Mammary epithelial cell (primary cell): Measurements from ENCODE around the gene CTTNBP2.

ENCODE experiments used
- CTCF ChIP-seq, 2 donors: IDR thresholded peaks in 1 of 2; conservative IDR thresholded peaks in 1 of 2; 2 replicates each; pipeline ENCODE4 v1.5.1; 2011 to 2012; ENCODE audit warnings: inconsistent platforms in 2 of 2, low read length in 2 of 2, mild to moderate bottlenecking in 2 of 2, control low read depth in 1 of 2, low read depth in 1 of 2; ENCODE audit not compliant: insufficient read depth in 1 of 2; ENCODE audit errors: extremely low read depth in 1 of 2
- EZH2 ChIP-seq: IDR thresholded peaks from 2 replicates; pipeline ENCODE4 v1.6.1; 2012; ENCODE audit warnings: low read length, inconsistent platforms, borderline replicate concordance

GRCh38 chr7:117800841-117801240 is 72.4 kb downstream of the CTTNBP2 start:
- no peak for TF ChIP-seq CTCF (conservative IDR thresholded peaks at IDR 0.05 in 1 of 2, IDR thresholded peaks at IDR 0.05 in 1 of 2; ENCODE audit: extremely low read depth in 1 of 2, insufficient read depth in 1 of 2, low read depth in 1 of 2, low read length in 2 of 2)
- no peak for TF ChIP-seq EZH2
